Esophagus muscularis mucosa (tissue), 4 donors: ENCODE measurements around the gene ITPKA.

Experiments
- CTCF ChIP-seq, 3 experiments: fragments of 200-600 bp in 2 of 3; fragments of 450-650 bp in 1 of 3; sonication (generic) in 2 of 3; IDR thresholded peaks; one replicate each; pipeline ENCODE4 v1.5.1; 2017 to 2019; ENCODE audit warnings: antibody characterized with exemption in 3 of 3, mild to moderate bottlenecking in 2 of 3, moderate library complexity in 1 of 3
- EP300 ChIP-seq: sonication (generic); formaldehyde crosslinking; IDR thresholded peaks from one replicate; pipeline ENCODE4 v1.6.1; 2017; ENCODE audit warnings: antibody characterized with exemption
- POLR2AphosphoS5 ChIP-seq, 2 donors: sonication (generic); formaldehyde crosslinking; IDR thresholded peaks; one replicate each; pipeline ENCODE4 v1.6.1; 2017; ENCODE audit warnings: antibody characterized with exemption in 2 of 2

GRCh38 chr15:41535544-41535943 is 41.9 kb downstream of the ITPKA start:
- TF ChIP-seq CTCF (IDR thresholded peaks at IDR 0.05), result no peak
- no peak for TF ChIP-seq POLR2AphosphoS5 (IDR thresholded peaks at IDR 0.05)
- no peak for TF ChIP-seq EP300
